LNCAP (cell line): ENCODE data around the gene ANO8.

ENCODE experiments used
- TF ChIP-seq, protein P1 (sequence below): fragments of 450-650 bp; IDR thresholded peaks from 2 replicates; pipeline ENCODE4 v1.5.1; 2017; ENCODE audit warnings: mild to moderate bottlenecking

The ANO8 gene

DNA sequence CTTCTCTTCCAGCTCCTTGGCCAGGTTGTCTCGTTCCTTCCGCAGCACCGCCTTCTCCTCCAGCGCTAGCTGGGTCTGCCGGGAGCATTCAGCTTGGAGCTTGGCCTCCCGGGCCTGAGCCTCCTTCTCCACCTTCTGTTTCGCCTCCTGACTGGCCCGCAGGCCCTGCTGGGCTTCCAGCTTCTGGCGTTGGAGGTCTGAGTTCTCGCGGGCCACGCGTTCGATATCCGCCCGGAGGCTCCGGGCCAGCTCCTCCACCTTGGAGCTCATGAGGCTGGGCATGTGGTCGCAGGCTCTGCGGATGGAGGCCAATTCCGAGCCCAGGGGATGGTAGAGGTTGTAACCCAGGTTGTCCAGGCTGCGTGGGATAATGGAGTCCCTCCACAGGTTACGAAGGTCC lies 30.7 kb upstream of the ANO8 start:
- TF ChIP-seq, protein P1, sequence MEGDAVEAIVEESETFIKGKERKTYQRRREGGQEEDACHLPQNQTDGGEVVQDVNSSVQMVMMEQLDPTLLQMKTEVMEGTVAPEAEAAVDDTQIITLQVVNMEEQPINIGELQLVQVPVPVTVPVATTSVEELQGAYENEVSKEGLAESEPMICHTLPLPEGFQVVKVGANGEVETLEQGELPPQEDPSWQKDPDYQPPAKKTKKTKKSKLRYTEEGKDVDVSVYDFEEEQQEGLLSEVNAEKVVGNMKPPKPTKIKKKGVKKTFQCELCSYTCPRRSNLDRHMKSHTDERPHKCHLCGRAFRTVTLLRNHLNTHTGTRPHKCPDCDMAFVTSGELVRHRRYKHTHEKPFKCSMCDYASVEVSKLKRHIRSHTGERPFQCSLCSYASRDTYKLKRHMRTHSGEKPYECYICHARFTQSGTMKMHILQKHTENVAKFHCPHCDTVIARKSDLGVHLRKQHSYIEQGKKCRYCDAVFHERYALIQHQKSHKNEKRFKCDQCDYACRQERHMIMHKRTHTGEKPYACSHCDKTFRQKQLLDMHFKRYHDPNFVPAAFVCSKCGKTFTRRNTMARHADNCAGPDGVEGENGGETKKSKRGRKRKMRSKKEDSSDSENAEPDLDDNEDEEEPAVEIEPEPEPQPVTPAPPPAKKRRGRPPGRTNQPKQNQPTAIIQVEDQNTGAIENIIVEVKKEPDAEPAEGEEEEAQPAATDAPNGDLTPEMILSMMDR: no peak

DNA sequence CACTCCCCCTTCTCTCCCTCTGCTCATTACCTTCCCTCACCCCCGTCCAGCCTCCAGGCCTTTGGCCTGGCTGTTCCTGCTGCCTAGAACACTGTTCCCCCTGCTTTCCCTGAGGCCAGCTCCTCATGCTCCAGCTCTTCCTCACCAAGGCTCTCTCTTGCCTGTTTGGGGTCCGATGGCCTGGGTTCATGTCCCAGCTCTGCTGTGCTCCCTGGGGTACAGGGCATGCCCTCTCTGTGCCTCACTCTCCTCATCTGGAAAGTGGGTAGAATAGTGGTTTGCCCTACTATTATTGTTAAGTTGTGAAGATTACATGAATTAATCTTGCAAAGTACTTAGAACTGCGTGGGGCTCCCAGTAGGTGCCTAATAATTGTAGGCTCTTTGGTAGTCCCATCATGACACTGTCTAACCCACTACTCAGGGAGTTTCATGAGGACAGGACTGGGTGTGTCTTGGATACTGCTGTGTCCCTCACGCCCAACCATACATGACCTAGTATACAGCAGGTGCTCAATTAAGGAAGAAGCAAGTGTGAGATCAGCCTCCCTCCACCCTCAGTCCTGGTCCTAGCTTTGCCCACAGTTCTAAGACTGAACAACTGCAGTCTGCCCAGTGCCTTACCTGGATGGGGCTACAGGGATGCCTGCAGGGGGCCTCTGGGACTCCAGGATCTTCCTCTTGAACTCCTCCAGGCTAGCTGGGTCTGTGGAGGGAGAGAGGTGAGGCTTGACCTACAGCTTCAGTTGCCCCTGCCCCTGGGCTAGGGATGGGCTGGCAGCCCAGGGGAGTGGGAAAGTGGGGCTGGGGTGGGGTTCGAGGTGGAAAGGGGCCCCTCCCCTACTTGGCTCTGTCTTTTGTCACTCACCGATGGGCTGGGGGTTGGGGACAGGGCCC lies 25.5 kb upstream of the ANO8 start:
- TF ChIP-seq, protein P1: no peak

DNA sequence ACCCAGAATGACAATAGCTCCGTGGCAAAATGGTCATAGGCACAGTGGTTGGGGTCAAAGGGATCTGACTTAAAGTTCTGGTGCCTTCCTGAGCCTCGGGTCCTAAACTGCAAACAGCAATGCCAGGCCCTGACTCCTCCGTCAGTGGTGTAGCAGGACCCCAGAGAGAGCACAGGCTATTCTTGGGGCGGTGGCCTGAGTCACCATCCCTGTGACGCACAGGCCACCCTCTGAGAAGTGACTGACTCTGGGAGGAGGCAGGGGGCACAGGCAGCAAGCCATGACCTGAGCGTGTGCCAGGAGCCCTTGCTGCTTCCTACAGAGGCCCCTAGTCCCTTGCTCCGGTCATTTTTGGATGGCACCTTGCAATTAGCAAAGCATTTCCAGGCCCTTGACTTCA lies 23.7 kb upstream of the ANO8 start:
- TF ChIP-seq, protein P1: no peak

GRCh38 chr19:17357724-17358123 lies 23.1 kb upstream of the ANO8 start:
- TF ChIP-seq, protein P1: no peak

- TF ChIP-seq, protein P1: no peak
Measured at GRCh38 chr19:17357078-17357666, 22.5 kb upstream of the ANO8 start.

- TF ChIP-seq, protein P1: no peak
Measured at GRCh38 chr19:17353386-17353785, 18.7 kb upstream of the ANO8 start.

- TF ChIP-seq, protein P1: no peak
Measured at GRCh38 chr19:17352608-17353280, 18.1 kb upstream of the ANO8 start.
